PC-3 (cell line): Measurements from ENCODE around the gene RGPD3. TPM values are rescaled to one million over a fixed set of nuclear protein-coding genes. Genes with fewer than 3 reads are reported as not detected.

Experiments used
- ATAC-seq: fragments of 200-7000 bp; cut with Tn5 transposase; 2 replicates; pipeline ENCODE4 v1.9.1; 2020; ENCODE audit warnings: mild to moderate bottlenecking, moderate library complexity
- BruUV-seq: library from RNA; stranded (reverse); fragments of 400-500 nt; replicated peaks from 2 replicates; lab custom pipeline; 2021; lab: Mats Ljungman, UMichigan
- CTCF ChIA-PET: fragments of 300-600 bp; sonication (Branson Sonifier 250); formaldehyde crosslinking; loops from one replicate; lab custom pipeline; 2022; ENCODE audit warnings: antibody characterized with exemption; lab: Charles Lee
- POLR2A ChIA-PET: fragments of 300-600 bp; sonication (Branson Sonifier 250); formaldehyde crosslinking; loops from one replicate; lab custom pipeline; 2022; ENCODE audit warnings: antibody characterized with exemption; ENCODE audit not compliant: unreplicated experiment; lab: Charles Lee
- DNase-seq: peaks from one replicate; pipeline ENCODE4 v3.0.0-alpha.2; 2015
- H2AFZ ChIP-seq: fragments of 300-600 bp; sonication (generic); 2 replicates; pipeline ENCODE4 v1.6.0; 2016; ENCODE audit warnings: antibody characterized with exemption, low read length
- H3F3A ChIP-seq: fragments of 300-600 bp; sonication (generic); one replicate; pipeline ENCODE4 v1.6.0; 2017; ENCODE audit warnings: antibody characterized with exemption, low read length, control low read depth, mild to moderate bottlenecking; ENCODE audit not compliant: unreplicated experiment
- H3K27ac ChIP-seq: fragments of 300-600 bp; sonication (generic); 2 replicates; pipeline ENCODE4 v1.5.1; 2016; ENCODE audit warnings: mild to moderate bottlenecking, low read length
- H3K27me3 ChIP-seq: fragments of 300-600 bp; sonication (generic); 2 replicates; pipeline ENCODE4 v1.6.1; 2016; ENCODE audit warnings: low read length, mixed read lengths
- H3K36me3 ChIP-seq: fragments of 300-600 bp; sonication (generic); 2 replicates; pipeline ENCODE4 v1.6.1; 2016; ENCODE audit warnings: low read depth, mixed run types, low read length, mixed read lengths
- H3K4me1 ChIP-seq: fragments of 300-600 bp; sonication (generic); 2 replicates; pipeline ENCODE4 v1.5.1; 2016; ENCODE audit warnings: low read length; ENCODE audit not compliant: insufficient read depth
- H3K4me2 ChIP-seq: fragments of 300-600 bp; sonication (generic); 2 replicates; pipeline ENCODE4 v1.6.0; 2016; ENCODE audit warnings: low read length
- H3K4me3 ChIP-seq: fragments of 300-600 bp; sonication (generic); 2 replicates; pipeline ENCODE4 v1.5.1; 2016; ENCODE audit warnings: mild to moderate bottlenecking, low read length, mixed read lengths
- H3K79me2 ChIP-seq: fragments of 300-600 bp; sonication (generic); 2 replicates; pipeline ENCODE4 v1.6.1; 2017; ENCODE audit warnings: low read length, mixed read lengths
- H3K9ac ChIP-seq: fragments of 300-600 bp; sonication (generic); 2 replicates; pipeline ENCODE4 v1.6.0; 2016; ENCODE audit warnings: mild to moderate bottlenecking, low read length
- H3K9me2 ChIP-seq: fragments of 300-600 bp; sonication (generic); replicated peaks from 2 replicates; pipeline ENCODE4 v1.6.1; 2016; ENCODE audit warnings: mixed run types, low read length, mixed read lengths
- H3K9me3 ChIP-seq: fragments of 300-600 bp; sonication (generic); 2 replicates; pipeline ENCODE4 v1.6.1; 2016; ENCODE audit warnings: low read length, mixed read lengths
- H4K20me1 ChIP-seq: fragments of 300-600 bp; sonication (generic); 2 replicates; pipeline ENCODE4 v1.6.1; 2016; ENCODE audit warnings: low read length, mixed read lengths
- CTCF ChIP-seq: fragments of 300-600 bp; sonication (generic); conservative IDR thresholded peaks from 2 replicates; pipeline ENCODE4 v1.5.1; 2017; ENCODE audit warnings: antibody characterized with exemption, low read depth, mild to moderate bottlenecking, low read length
- EZH2 ChIP-seq: fragments of 300-600 bp; sonication (generic); IDR thresholded peaks from one replicate; pipeline ENCODE4 v1.6.1; 2017; ENCODE audit warnings: antibody characterized with exemption, mild to moderate bottlenecking, low read length; ENCODE audit not compliant: unreplicated experiment
- EZH2phosphoT487 ChIP-seq: fragments of 300-600 bp; sonication (generic); IDR thresholded peaks from 2 replicates; pipeline ENCODE4 v1.6.1; 2018; ENCODE audit warnings: mild to moderate bottlenecking, antibody characterized with exemption, low read length, borderline replicate concordance
- intact Hi-C: fragments of 100-400 bp; cut with micrococcal nuclease; formaldehyde crosslinking; loops from 2 replicates; pipeline ENCODE4 v1.9.0; 2023
- total RNA-seq: library from RNA; depleted of rRNA; stranded (reverse); fragments of >200 nt; gene quantifications from 2 replicates; pipeline ENCODE4 v1.2.3, GENCODE V29; 2014

Gene RGPD3
- total RNA-seq, 1 experiment from 2014 or later: 0.04 TPM

- Histone ChIP-seq H3K27me3 (peaks cover 81% of the 10 kb centered on the region), H3K4me3 (no peak overlapping the region), H2AFZ (no peak overlapping the region), H3K4me2 (no peak overlapping the region), H3K4me1 (no peaks in the 10 kb centered on the region), H3K27ac (no peak overlapping the region), H3K9ac (no peak overlapping the region), H3F3A (no peaks in the 10 kb centered on the region), H3K9me3 (no peaks in the 10 kb centered on the region), H4K20me1 (no peaks in the 10 kb centered on the region), H3K36me3 (no peaks in the 10 kb centered on the region), H3K79me2 (no peaks in the 10 kb centered on the region), H3K9me2 (no peaks in the 10 kb centered on the region)
- ATAC-seq (no peak), DNase-seq (no peak)
- POLR2A ChIA-PET: no interaction called here
- TF ChIP-seq EZH2phosphoT487: no peak
- TF ChIP-seq EZH2: no peak
- CTCF ChIA-PET: no interaction called here
- no TSS peak for BruUV-seq
- intact Hi-C loops: no loop called here
These were observed 110.1 kb downstream of the RGPD3 start for GRCh38 chr2:106358081-106358480.

GRCh38 chr2:106356291-106356690, 111.9 kb downstream of the RGPD3 start:
- Histone ChIP-seq H3K4me3 (no peak overlapping the region), H3K4me1 (no peaks in the 10 kb centered on the region), H2AFZ (no peak overlapping the region), H3K27me3 (peaks cover 76% of the 10 kb centered on the region), H3K27ac (no peak overlapping the region), H3K9ac (no peak overlapping the region), H3K9me2 (no peaks in the 10 kb centered on the region), H3K36me3 (no peaks in the 10 kb centered on the region), H3K79me2 (no peaks in the 10 kb centered on the region), H3K4me2 (no peak overlapping the region), H3K9me3 (no peaks in the 10 kb centered on the region), H4K20me1 (no peaks in the 10 kb centered on the region), H3F3A (no peaks in the 10 kb centered on the region)
- no peak for DNase-seq
- intact Hi-C loops: no loop called here
- ChIA-PET POLR2A (no interaction called here), CTCF (no interaction called here)
- TF ChIP-seq EZH2: no peak
- no peak for TF ChIP-seq CTCF
- TF ChIP-seq EZH2phosphoT487: no peak
- no peak for ATAC-seq
- no TSS peak for BruUV-seq

GRCh38 chr2:106353676-106354075, 114.5 kb downstream of the RGPD3 start:
- Histone ChIP-seq H3K9me3 (no peaks in the 10 kb centered on the region), H3K79me2 (no peaks in the 10 kb centered on the region), H3K4me2 (no peak overlapping the region), H3K4me3 (no peak overlapping the region), H3K9me2 (no peaks in the 10 kb centered on the region), H3K27me3 (peaks cover 76% of the 10 kb centered on the region), H3K9ac (no peak overlapping the region), H3K27ac (no peak overlapping the region), H3F3A (no peaks in the 10 kb centered on the region), H3K4me1 (no peaks in the 10 kb centered on the region), H4K20me1 (no peaks in the 10 kb centered on the region), H2AFZ (no peak overlapping the region), H3K36me3 (no peaks in the 10 kb centered on the region)
- BruUV-seq: no TSS peak
- POLR2A ChIA-PET: no interaction called here
- intact Hi-C loops: no loop called here
- no peak for TF ChIP-seq EZH2phosphoT487
- TF ChIP-seq CTCF: no peak
- no peak for TF ChIP-seq EZH2
- no peak for DNase-seq
- CTCF ChIA-PET: no interaction called here
- no peak for ATAC-seq
